ENCODE measurements around the gene KDM6B. TPM values are rescaled to one million over a fixed set of nuclear protein-coding genes. Genes with fewer than 3 reads are reported as not detected.

Gene KDM6B
- total RNA-seq, 1 donor from 2014 or later = 96.3 TPM

GRCh38 chr17:7853691-7854038, 19.6 kb downstream of the KDM6B start:
- peaks cover 15% of the 10 kb centered on the region for H3K36me3 Mint-ChIP-seq
- no peaks in the 10 kb centered on the region for H3K9me3 Mint-ChIP-seq
- H3K27me3 Mint-ChIP-seq (ENCODE audit: low read depth) = no peaks in the 10 kb centered on the region
- TF ChIP-seq CTCF (IDR thresholded peaks at IDR 0.05; ENCODE audit: unreplicated experiment) = no peak
- no peak overlapping the region for H3K4me3 Mint-ChIP-seq
- DNase-seq (ENCODE audit: low spot score in 2 of 2, unreplicated experiment in 2 of 2) = no peak
- H3K4me1 Mint-ChIP-seq = peaks cover 13% of the 10 kb centered on the region
- H3K27ac Mint-ChIP-seq = no peak overlapping the region

GRCh38 chr17:7854078-7854777, 20.2 kb downstream of the KDM6B start:
- H3K27ac Mint-ChIP-seq = no peak overlapping the region
- peaks cover 15% of the 10 kb centered on the region for H3K36me3 Mint-ChIP-seq
- H3K4me3 Mint-ChIP-seq = peak overlapping the region; percentile 41
- no peaks in the 10 kb centered on the region for H3K27me3 Mint-ChIP-seq (ENCODE audit: low read depth)
- DNase-seq (ENCODE audit: low spot score in 2 of 2, unreplicated experiment in 2 of 2) = no peak
- H3K9me3 Mint-ChIP-seq = no peaks in the 10 kb centered on the region
- no peak for TF ChIP-seq CTCF (IDR thresholded peaks at IDR 0.05; ENCODE audit: unreplicated experiment)
- peaks cover 15% of the 10 kb centered on the region for H3K4me1 Mint-ChIP-seq

GRCh38 chr17:7854851-7855659, 21.0 kb downstream of the KDM6B start, which contains the start of gene TMEM88:
TMEM88 (plus strand) TSS chr17:7855066; CDS start chr17:7855075, 9 bp downstream.
- Mint-ChIP-seq H3K4me1 (peaks cover 15% of the 10 kb centered on the region), H3K27ac (no peak within 1 kb of the TSS), H3K4me3 (peak within 1 kb of the TSS; percentile 41), H3K36me3 (peaks cover 8% of the 10 kb centered on the region), H3K27me3 (ENCODE audit: low read depth) (no peaks in the 10 kb centered on the region), H3K9me3 (no peaks in the 10 kb centered on the region)
- no peak for DNase-seq (ENCODE audit: low spot score in 2 of 2, unreplicated experiment in 2 of 2)
- no peak for TF ChIP-seq CTCF (IDR thresholded peaks at IDR 0.05; ENCODE audit: unreplicated experiment)

GRCh38 chr17:7855660-7856010, 21.6 kb downstream of the KDM6B start:
- H3K27ac Mint-ChIP-seq = no peak overlapping the region
- H3K36me3 Mint-ChIP-seq = peaks cover 9% of the 10 kb centered on the region
- H3K9me3 Mint-ChIP-seq = no peaks in the 10 kb centered on the region
- H3K27me3 Mint-ChIP-seq (ENCODE audit: low read depth) = no peaks in the 10 kb centered on the region
- peaks cover 15% of the 10 kb centered on the region for H3K4me1 Mint-ChIP-seq
- TF ChIP-seq CTCF (IDR thresholded peaks at IDR 0.05; ENCODE audit: unreplicated experiment) = no peak
- DNase-seq (ENCODE audit: low spot score in 2 of 2, unreplicated experiment in 2 of 2) = no peak
- H3K4me3 Mint-ChIP-seq = no peak overlapping the region

GRCh38 chr17:7856011-7856810, 22.2 kb downstream of the KDM6B start:
- peaks cover 15% of the 10 kb centered on the region for H3K4me1 Mint-ChIP-seq
- no peaks in the 10 kb centered on the region for H3K9me3 Mint-ChIP-seq
- DNase-seq (ENCODE audit: low spot score in 2 of 2, unreplicated experiment in 2 of 2) = no peak
- no peak overlapping the region for H3K27ac Mint-ChIP-seq
- no peaks in the 10 kb centered on the region for H3K27me3 Mint-ChIP-seq (ENCODE audit: low read depth)
- H3K4me3 Mint-ChIP-seq = no peak overlapping the region
- TF ChIP-seq CTCF (IDR thresholded peaks at IDR 0.05; ENCODE audit: unreplicated experiment) = no peak
- peaks cover 7% of the 10 kb centered on the region for H3K36me3 Mint-ChIP-seq
